ENCODE data around the gene SAP30. TPM values are rescaled to one million over a fixed set of nuclear protein-coding genes. Genes with fewer than 3 reads are reported as not detected.

SAP30 gene
- total and polyA plus RNA-seq, 9 of the 15 experiments (the other 6 are each of a cell fraction or from before 2014, with no cell fraction given): 5.9 to 51.1 (median 32.6) TPM

- TF ChIP-seq THAP7 (CRISPR knock-in tag; IDR thresholded peaks at IDR 0.05): no peak
- TF ChIP-seq ETS1 (conservative IDR thresholded peaks at IDR 0.05; ENCODE audit: control insufficient read depth, low read depth, low read length): peak; percentile 89
- TF ChIP-seq PRMT5 (CRISPR knock-in tag; IDR thresholded peaks at IDR 0.05): no peak; the same call in 1 of the 2 replicates
Observed at GRCh38 chr4:173370477-173371291, at the start of gene SAP30 (continued).

GRCh38 chr4:173325007-173325736 lies 45.6 kb upstream of the SAP30 start:
- WGBS (ENCODE audit: insufficient coverage, low coverage, missing lambda C conversion rate): 93% methylated on average over 5 of the region's 5 CpGs
- intact Hi-C loops (cut with micrococcal nuclease) (no loop called here), in situ Hi-C loops (cut with MboI) (no loop called here)
- no peak overlapping the region for H3K9ac ChIP-seq (ENCODE audit: insufficient read depth in 1 of 2, low read depth in 2 of 2, low read length in 2 of 2)
- no peak for TF ChIP-seq NCOA6 (IDR thresholded peaks at IDR 0.05)
- peak; percentile 77 for TF ChIP-seq ZNF316 (IDR thresholded peaks at IDR 0.05)
- no peak for TF ChIP-seq CEBPG (CRISPR knock-in tag; IDR thresholded peaks at IDR 0.05)
- TF ChIP-seq CEBPG (tag; conservative IDR thresholded peaks at IDR 0.05 in 1 of 2, IDR thresholded peaks at IDR 0.05 in 1 of 2): no peak
- no peak for TF ChIP-seq RBM25 (IDR thresholded peaks at IDR 0.05; ENCODE audit: low read depth, low read length, severe bottlenecking)
- no peak for TF ChIP-seq ZNF699 (CRISPR knock-in tag; IDR thresholded peaks at IDR 0.05; ENCODE audit: insufficient replicate concordance)
- TF ChIP-seq RUNX1 (IDR thresholded peaks at IDR 0.05; ENCODE audit: low read depth): no peak
- TF ChIP-seq STAG1 (CRISPR knock-in tag; IDR thresholded peaks at IDR 0.05; ENCODE audit: borderline replicate concordance): no peak
- TF ChIP-seq PHTF2 (CRISPR knock-in tag; IDR thresholded peaks at IDR 0.05): no peak
- TF ChIP-seq C11orf30 (IDR thresholded peaks at IDR 0.05; ENCODE audit: low read depth): peak; percentile 65
- TF ChIP-seq MAFF (IDR thresholded peaks at IDR 0.05; ENCODE audit: low read length): peak; percentile 6; the same call in 1 of the 2 replicates
- TF ChIP-seq CBX2 (IDR thresholded peaks at IDR 0.05; ENCODE audit: insufficient read depth, low read length, poor library complexity, severe bottlenecking): no peak
- no peak for TF ChIP-seq TRIM24 (IDR thresholded peaks at IDR 0.05)
- TF ChIP-seq CHCHD3 (CRISPR knock-in tag; IDR thresholded peaks at IDR 0.05): no peak
- no peak for TF ChIP-seq KDM4B (IDR thresholded peaks at IDR 0.05; ENCODE audit: borderline replicate concordance in 2 of 2, low read depth in 1 of 2)
- 0 out of 2 replicates have a peak, but pooled peaks have one; percentile 12 for TF ChIP-seq MAFG (tag; conservative IDR thresholded peaks at IDR 0.05)
- no TSS peak for BruUV-seq (replicated peaks)
- ChIA-PET POLR2A (interaction anchor here (0.7 to 2.0 kb wide), 3 partner anchors 9 to 320 kb away, joined by 3 to 10 read pairs (median 3); partner anchors contain the start of gene HMGB2), CTCF (ENCODE audit: low intra/inter-chr PET ratio) (interaction anchor here (0.6 kb wide), 1 partner anchor 11 kb away, joined by 3 read pairs; no protein-coding TSS in a partner anchor)
- ATAC-seq: no peak
- H3K9me3 ChIP-seq (replicated peaks; ENCODE audit: control insufficient read depth, insufficient read depth, low read depth, low read length): no peaks in the 10 kb centered on the region
- H3K4me1 ChIP-seq (replicated peaks in 1 of 2; ENCODE audit: control insufficient read depth in 2 of 2, insufficient read depth in 2 of 2, low read length in 2 of 2): no peaks in the 10 kb centered on the region
- no peak for DNase-seq (ENCODE audit: extremely low read depth in 1 of 4, low spot score in 3 of 4)
- no peak overlapping the region for H2AFZ ChIP-seq (ENCODE audit: low read depth, low read length)
- no peaks in the 10 kb centered on the region for H3K9me1 ChIP-seq (ENCODE audit: control insufficient read depth, insufficient read depth, low read length)
- no peak overlapping the region for H3K4me3 ChIP-seq
- peaks cover 4% of the 10 kb centered on the region; the same call in 1 of the 3 replicates for H3K79me2 ChIP-seq (ENCODE audit: control insufficient read depth, insufficient read depth, low read length)
- H4K20me1 ChIP-seq (replicated peaks; ENCODE audit: control insufficient read depth, insufficient read depth, low read length): no peaks in the 10 kb centered on the region
- no peak overlapping the region for H3K27ac ChIP-seq (ENCODE audit: extremely low read depth, low read depth, low read length)
- H3K4me2 ChIP-seq (ENCODE audit: insufficient read depth, low read length): no peak overlapping the region
- no peak for FAIRE-seq
- H3K27me3 ChIP-seq (ENCODE audit: control insufficient read depth in 2 of 2, insufficient read depth in 2 of 2, low read length in 2 of 2): no peaks in the 10 kb centered on the region
- H3K36me3 ChIP-seq (ENCODE audit: control insufficient read depth, insufficient read depth, low read length): peaks cover 53% of the 10 kb centered on the region; the same call in 2 of the 3 replicates
